ENCODE data around the gene DHRSX. TPM values are rescaled to one million over a fixed set of nuclear protein-coding genes. Genes with fewer than 3 reads are reported as not detected.

DHRSX gene
- total and polyA plus RNA-seq, 9 of the 15 experiments (the other 6 are each of a cell fraction or from before 2014, with no cell fraction given) = 0.59 to 11.0 (median 6.2) TPM

- TF ChIP-seq, protein P1, sequence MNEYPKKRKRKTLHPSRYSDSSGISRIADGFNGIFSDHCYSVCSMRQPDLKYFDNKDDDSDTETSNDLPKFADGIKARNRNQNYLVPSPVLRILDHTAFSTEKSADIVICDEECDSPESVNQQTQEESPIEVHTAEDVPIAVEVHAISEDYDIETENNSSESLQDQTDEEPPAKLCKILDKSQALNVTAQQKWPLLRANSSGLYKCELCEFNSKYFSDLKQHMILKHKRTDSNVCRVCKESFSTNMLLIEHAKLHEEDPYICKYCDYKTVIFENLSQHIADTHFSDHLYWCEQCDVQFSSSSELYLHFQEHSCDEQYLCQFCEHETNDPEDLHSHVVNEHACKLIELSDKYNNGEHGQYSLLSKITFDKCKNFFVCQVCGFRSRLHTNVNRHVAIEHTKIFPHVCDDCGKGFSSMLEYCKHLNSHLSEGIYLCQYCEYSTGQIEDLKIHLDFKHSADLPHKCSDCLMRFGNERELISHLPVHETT (CRISPR knock-in tag; conservative IDR thresholded peaks at IDR 0.05 in 1 of 2, IDR thresholded peaks at IDR 0.05 in 1 of 2) = no peak
- no peak for TF ChIP-seq TAF15 (IDR thresholded peaks at IDR 0.05; ENCODE audit: low read depth, low read length)
- TF ChIP-seq, protein P2, sequence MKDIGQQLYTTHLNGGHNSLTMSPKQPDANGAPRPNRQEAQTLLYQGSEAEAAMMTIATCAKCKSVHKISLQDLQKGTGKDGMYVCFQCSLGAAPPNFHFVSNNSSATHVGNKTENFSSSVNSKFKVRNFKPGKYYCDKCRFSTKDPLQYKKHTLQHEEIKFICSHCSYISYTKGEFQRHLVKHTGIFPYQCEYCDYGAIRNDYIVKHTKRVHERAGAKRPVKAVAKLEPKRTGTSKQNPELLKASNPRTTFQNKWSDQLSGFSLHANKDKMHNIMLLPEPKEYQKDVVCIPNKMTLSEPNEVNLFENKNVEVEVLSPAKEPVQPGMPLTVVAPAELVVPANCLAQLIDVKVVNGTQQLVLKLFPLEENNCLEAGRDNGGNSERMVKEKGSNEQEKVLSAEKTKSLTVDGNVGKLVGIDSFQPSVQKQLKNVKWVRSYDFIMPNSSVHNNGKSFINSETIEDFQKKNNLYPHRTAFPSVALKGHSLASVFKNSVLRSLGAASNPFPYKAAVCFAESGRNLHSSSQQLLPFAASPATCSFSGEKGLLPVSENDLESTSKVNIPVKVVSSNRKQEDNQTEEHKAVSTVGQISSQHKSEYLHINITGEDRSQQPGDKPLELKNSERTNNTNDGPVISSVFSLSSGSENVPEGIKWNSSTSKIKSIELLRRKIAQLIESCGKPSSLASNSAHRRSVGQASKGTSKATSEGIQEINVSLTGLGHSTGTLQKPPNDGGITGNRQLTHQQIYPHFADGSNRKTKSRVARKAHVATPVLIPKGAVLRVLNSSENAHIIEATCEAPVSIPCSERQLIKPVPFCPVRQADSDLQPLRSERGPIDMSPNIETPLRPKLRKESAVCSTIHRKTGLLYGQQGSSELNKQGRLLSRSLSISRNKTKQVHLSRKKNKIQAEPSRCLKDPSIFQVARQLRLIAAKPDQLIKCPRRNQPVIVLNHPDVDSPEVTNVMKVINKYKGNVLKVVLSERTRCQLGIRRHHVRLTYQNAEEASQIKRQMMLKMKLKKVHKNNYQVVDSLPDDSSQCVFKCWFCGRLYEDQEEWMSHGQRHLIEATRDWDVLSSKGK (CRISPR knock-in tag; IDR thresholded peaks at IDR 0.05) = no peak
- TF ChIP-seq MXI1 (IDR thresholded peaks at IDR 0.05; ENCODE audit: low read depth, low read length) = no peak
- no peak for TF ChIP-seq NELFE (IDR thresholded peaks at IDR 0.05; ENCODE audit: insufficient read depth, insufficient read length)
Measured at GRCh38 chrX:2342281-2342688, 158.5 kb downstream of the DHRSX start (continued).

DNA sequence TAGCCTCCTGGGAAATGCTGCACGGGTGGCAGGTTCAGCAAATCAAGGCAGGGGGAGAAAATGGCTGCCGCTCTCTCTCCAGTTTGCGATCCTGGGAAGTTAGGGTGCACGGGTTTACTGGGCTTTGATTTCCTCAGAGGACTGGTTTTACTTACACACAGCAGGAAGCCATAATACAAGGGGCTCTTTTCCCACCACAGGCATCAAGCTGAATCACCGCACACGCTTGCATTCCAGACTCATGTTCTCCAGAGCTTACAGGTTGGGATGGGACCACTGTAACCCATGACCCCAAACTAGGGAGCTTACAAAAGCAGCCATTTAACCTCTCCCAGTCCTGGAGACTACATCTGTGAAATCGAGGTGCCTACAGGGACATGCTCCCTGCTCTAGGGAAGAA is 159.8 kb downstream of the DHRSX start:
- Histone ChIP-seq H3K9me1 (ENCODE audit: control insufficient read depth, insufficient read depth, low read length) (no peaks in the 10 kb centered on the region), H3K9me3 (replicated peaks; ENCODE audit: control insufficient read depth, insufficient read depth, low read depth, low read length) (no peaks in the 10 kb centered on the region), H3K27me3 (ENCODE audit: control insufficient read depth in 2 of 2, insufficient read depth in 2 of 2, low read length in 2 of 2) (no peaks in the 10 kb centered on the region), H3K79me2 (ENCODE audit: control insufficient read depth, insufficient read depth, low read length) (no peaks in the 10 kb centered on the region), H3K4me2 (ENCODE audit: insufficient read depth, low read length) (no peak overlapping the region), H3K4me1 (replicated peaks in 1 of 2; ENCODE audit: control insufficient read depth in 2 of 2, insufficient read depth in 2 of 2, low read length in 2 of 2) (peaks cover 4 to 10% of the 10 kb centered on the region in 2 experiments; a peak in 3 of 5 replicates), H3K9ac (ENCODE audit: insufficient read depth in 1 of 2, low read depth in 2 of 2, low read length in 2 of 2) (no peak overlapping the region), H3K4me3 (no peak overlapping the region), H3K27ac (ENCODE audit: extremely low read depth, low read depth, low read length) (no peak overlapping the region), H4K20me1 (replicated peaks; ENCODE audit: control insufficient read depth, insufficient read depth, low read length) (no peaks in the 10 kb centered on the region), H3K36me3 (ENCODE audit: control insufficient read depth, insufficient read depth, low read length) (no peaks in the 10 kb centered on the region), H2AFZ (ENCODE audit: low read depth, low read length) (no peak overlapping the region)
- DNase-seq (ENCODE audit: extremely low read depth in 1 of 4, low spot score in 3 of 4) (no peak), ATAC-seq (no peak), FAIRE-seq (no peak)
- in situ Hi-C loops (cut with MboI) (no loop called here), intact Hi-C loops (cut with micrococcal nuclease) (no loop called here)
- no peak for TF ChIP-seq ATF3 (IDR thresholded peaks at IDR 0.05)
- no peak for TF ChIP-seq ATF3 (CRISPR knock-in tag; conservative IDR thresholded peaks at IDR 0.05)
- TF ChIP-seq HDAC8 (tag; IDR thresholded peaks at IDR 0.05) = no peak
- 100% methylated on average over 2 of the region's 7 CpGs for WGBS (ENCODE audit: insufficient coverage, low coverage, missing lambda C conversion rate)
- ChIA-PET POLR2A (no interaction called here), CTCF (ENCODE audit: low intra/inter-chr PET ratio) (no interaction called here)
- no TSS peak for BruUV-seq (replicated peaks)
